Spinal cord (tissue), 10 donors: ENCODE data around the gene SIAH2. TPM values are rescaled to one million over a fixed set of nuclear protein-coding genes. Genes with fewer than 3 reads are reported as not detected.

Source experiments
- DNase-seq, 6 donors: peaks; one replicate each; pipeline versions ENCODE4 v3.0.0 to v3.0.0-alpha.2; 2013 to 2015; ENCODE audit warnings: low spot score in 6 of 6, low read depth in 4 of 6
- H3K27ac ChIP-seq: one replicate; pipeline ENCODE4 v1.5.1; 2013; ENCODE audit warnings: low read depth, low read length, control low read depth
- H3K27me3 ChIP-seq: one replicate; pipeline ENCODE4 v1.6.1; 2013; ENCODE audit warnings: low read length; ENCODE audit not compliant: control insufficient read depth, insufficient read depth
- H3K36me3 ChIP-seq: one replicate; pipeline ENCODE4 v1.6.1; 2013; ENCODE audit warnings: low read length; ENCODE audit not compliant: control insufficient read depth, insufficient read depth
- H3K4me1 ChIP-seq: one replicate; pipeline ENCODE4 v1.6.1; 2013; ENCODE audit warnings: low read length; ENCODE audit not compliant: control insufficient read depth, insufficient read depth
- H3K4me3 ChIP-seq: one replicate; pipeline ENCODE4 v1.5.1; 2013; ENCODE audit warnings: low read depth, low read length, control low read depth
- H3K9me3 ChIP-seq: one replicate; pipeline ENCODE4 v1.6.1; 2013; ENCODE audit warnings: low read length; ENCODE audit not compliant: control insufficient read depth, insufficient read depth
- WGBS: methylation state at CpG from one replicate; pipeline ENCODE4 v1.1.5; 2013; ENCODE audit warnings: missing lambda C conversion rate; ENCODE audit not compliant: insufficient coverage; 5-methylcytosine and 5-hydroxymethylcytosine counted together
- polyA plus RNA-seq, 2 donors: library from polyadenylated mRNA; unstranded; fragments of 120-200 nt; gene quantifications; one replicate each; pipeline ENCODE4 v1.2.1, GENCODE V29; 2013; ENCODE audit not compliant: insufficient read length in 2 of 2
- total RNA-seq, 2 donors: library from RNA; depleted of rRNA in 1 of 2; stranded (reverse); fragments of 120-200 nt in 1 of 2; fragments of >200 nt in 1 of 2; gene quantifications; one replicate each; pipeline versions ENCODE4 v1.2.3 to v1.2.4, GENCODE V29; 2013 to 2014
- donor health status: healthy.

Gene SIAH2
- total and polyA plus RNA-seq, 4 donors = 22.6 to 27.2 (median 24.7) TPM

DNA sequence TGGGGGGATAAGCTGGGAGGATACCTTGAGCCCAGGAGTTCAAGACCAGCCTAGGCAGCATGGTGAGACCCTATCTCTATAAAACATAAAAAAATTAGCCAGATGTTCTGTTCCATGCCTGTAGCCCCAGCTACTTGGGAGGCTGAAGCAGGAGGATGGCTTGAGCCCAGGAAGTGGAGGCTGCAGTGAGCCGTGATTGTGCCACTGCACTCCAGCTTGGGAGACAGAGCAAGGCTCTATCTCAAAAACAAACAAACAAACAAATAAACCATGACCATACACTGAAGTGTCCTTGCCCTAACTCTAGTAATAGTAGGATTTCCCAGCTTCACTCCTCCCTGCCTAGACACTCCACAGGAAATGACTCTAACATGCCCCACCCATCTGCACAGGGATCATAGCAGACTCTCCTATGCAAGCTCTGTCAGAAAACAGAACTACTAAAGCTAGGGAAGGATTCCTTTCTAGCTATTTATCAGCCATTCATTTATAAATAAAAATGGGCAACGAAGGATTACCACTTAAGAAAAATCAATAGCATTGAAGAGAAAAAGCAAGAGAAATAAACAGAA lies 63.8 kb downstream of the SIAH2 start:
- no CpG with 5 or more reads among the region's 2 CpGs for whole genome bisulfite sequencing
- Histone ChIP-seq H3K4me1 (peaks cover 8% of the 10 kb centered on the region), H3K9me3 (no peaks in the 10 kb centered on the region), H3K27me3 (no peaks in the 10 kb centered on the region), H3K27ac (no peak overlapping the region), H3K4me3 (no peak overlapping the region), H3K36me3 (no peaks in the 10 kb centered on the region)
- no peak for DNase-seq

DNA sequence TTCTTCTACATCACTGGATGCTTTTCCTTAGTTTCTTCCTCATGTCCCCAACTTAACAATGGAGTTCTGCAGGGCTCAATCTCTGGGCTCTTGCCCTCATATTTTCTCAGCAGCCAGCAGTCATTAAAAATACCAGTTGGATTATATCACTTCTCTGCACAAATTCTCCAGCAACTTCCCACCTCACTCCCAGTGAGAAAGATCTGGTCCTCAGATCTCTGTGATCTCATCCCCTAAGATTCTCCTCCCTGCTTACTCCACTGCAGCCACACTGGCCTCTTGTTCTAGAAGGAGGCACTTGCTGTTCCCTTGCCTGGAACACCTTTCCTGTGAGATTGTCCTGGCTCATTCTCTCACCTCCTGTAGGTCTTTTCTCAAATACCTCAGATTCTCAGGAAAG lies 65.3 kb downstream of the SIAH2 start:
- Histone ChIP-seq H3K9me3 (no peaks in the 10 kb centered on the region), H3K4me3 (no peak overlapping the region), H3K36me3 (no peaks in the 10 kb centered on the region), H3K27ac (no peak overlapping the region), H3K27me3 (no peaks in the 10 kb centered on the region), H3K4me1 (no peaks in the 10 kb centered on the region)
- no peak for DNase-seq

- Histone ChIP-seq H3K4me1 (no peaks in the 10 kb centered on the region), H3K27ac (no peak overlapping the region), H3K9me3 (peaks cover 2% of the 10 kb centered on the region), H3K27me3 (no peaks in the 10 kb centered on the region), H3K36me3 (no peaks in the 10 kb centered on the region), H3K4me3 (no peak overlapping the region)
- no peak for DNase-seq
- no CpG with 5 or more reads among the region's 2 CpGs for WGBS
Observed at GRCh38 chr3:150691414-150692040, 71.4 kb downstream of the SIAH2 start.

Other genes starting within 250 kb of the SIAH2 start
- 10 to 100 TPM; 77.3 to 98.0 TPM for gene SERP1, start 216.7 kb downstream of the SIAH2 start, total RNA-seq
- 100 to 1,000 TPM; 108 to 115 TPM for gene SERP1, start 216.7 kb downstream of the SIAH2 start, polyA plus RNA-seq
- 100 to 1,000 TPM in 1 of 2 donors, 10 to 100 TPM in 1; 85.0 to 137 TPM for gene EIF2A, start 216.4 kb downstream of the SIAH2 start, total RNA-seq
- gene EIF2A, start 216.4 kb downstream of the SIAH2 start, polyA plus RNA-seq = 100 to 1,000 TPM in 1 of 2 donors, 10 to 100 TPM in 1; 93.2 to 101 TPM
- 100 to 1,000 TPM; 211 to 243 TPM for gene SELENOT, start 159.8 kb downstream of the SIAH2 start, total RNA-seq
- 100 to 1,000 TPM; 159 to 168 TPM for gene SELENOT, start 159.8 kb downstream of the SIAH2 start, polyA plus RNA-seq
- gene ERICH6, start 59.2 kb downstream of the SIAH2 start, total RNA-seq = under 1 TPM; 0.33 to 0.40 TPM
- gene ERICH6, start 59.2 kb downstream of the SIAH2 start, polyA plus RNA-seq = under 1 TPM; 0.89 to 0.93 TPM
- gene MINDY4B, start 142.3 kb upstream of the SIAH2 start, total RNA-seq = under 1 TPM in 1 of 2 donors, not detected in 1; 0.20 TPM
- gene MINDY4B, start 142.3 kb upstream of the SIAH2 start, polyA plus RNA-seq = under 1 TPM in 1 of 2 donors, not detected in 1; 0.27 TPM
- not detected for gene CLRN1, start 209.6 kb upstream of the SIAH2 start, total RNA-seq
- gene CLRN1, start 209.6 kb upstream of the SIAH2 start, polyA plus RNA-seq = under 1 TPM in 1 of 2 donors, not detected in 1; 0.24 TPM